ENCODE data around the gene GP9.

Gene GP9

GRCh38 chr3:129060276-129061022, at the start of gene GP9:
Gene GP9, plus strand, starts transcription at chr3:129060779. Its CDS starts 961 bp downstream, at chr3:129061740.
- TF ChIP-seq, protein P1, sequence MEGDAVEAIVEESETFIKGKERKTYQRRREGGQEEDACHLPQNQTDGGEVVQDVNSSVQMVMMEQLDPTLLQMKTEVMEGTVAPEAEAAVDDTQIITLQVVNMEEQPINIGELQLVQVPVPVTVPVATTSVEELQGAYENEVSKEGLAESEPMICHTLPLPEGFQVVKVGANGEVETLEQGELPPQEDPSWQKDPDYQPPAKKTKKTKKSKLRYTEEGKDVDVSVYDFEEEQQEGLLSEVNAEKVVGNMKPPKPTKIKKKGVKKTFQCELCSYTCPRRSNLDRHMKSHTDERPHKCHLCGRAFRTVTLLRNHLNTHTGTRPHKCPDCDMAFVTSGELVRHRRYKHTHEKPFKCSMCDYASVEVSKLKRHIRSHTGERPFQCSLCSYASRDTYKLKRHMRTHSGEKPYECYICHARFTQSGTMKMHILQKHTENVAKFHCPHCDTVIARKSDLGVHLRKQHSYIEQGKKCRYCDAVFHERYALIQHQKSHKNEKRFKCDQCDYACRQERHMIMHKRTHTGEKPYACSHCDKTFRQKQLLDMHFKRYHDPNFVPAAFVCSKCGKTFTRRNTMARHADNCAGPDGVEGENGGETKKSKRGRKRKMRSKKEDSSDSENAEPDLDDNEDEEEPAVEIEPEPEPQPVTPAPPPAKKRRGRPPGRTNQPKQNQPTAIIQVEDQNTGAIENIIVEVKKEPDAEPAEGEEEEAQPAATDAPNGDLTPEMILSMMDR (IDR thresholded peaks at IDR 0.05; ENCODE audit: low read depth, low read length, missing control alignments) = no peak
- no peak for DNase-seq (ENCODE audit: extremely low read depth, low read depth)
- no peak within 1 kb of the TSS for H3K4me3 ChIP-seq (replicated peaks; ENCODE audit: low read depth, low read length)

GRCh38 chr3:129013491-129013891, 47.1 kb upstream of the GP9 start:
- DNase-seq (ENCODE audit: extremely low read depth, low read depth) = no peak
- TF ChIP-seq, protein P1 (IDR thresholded peaks at IDR 0.05; ENCODE audit: low read depth, low read length, missing control alignments) = no peak
- no peak overlapping the region for H3K4me3 ChIP-seq (replicated peaks; ENCODE audit: low read depth, low read length)

DNA sequence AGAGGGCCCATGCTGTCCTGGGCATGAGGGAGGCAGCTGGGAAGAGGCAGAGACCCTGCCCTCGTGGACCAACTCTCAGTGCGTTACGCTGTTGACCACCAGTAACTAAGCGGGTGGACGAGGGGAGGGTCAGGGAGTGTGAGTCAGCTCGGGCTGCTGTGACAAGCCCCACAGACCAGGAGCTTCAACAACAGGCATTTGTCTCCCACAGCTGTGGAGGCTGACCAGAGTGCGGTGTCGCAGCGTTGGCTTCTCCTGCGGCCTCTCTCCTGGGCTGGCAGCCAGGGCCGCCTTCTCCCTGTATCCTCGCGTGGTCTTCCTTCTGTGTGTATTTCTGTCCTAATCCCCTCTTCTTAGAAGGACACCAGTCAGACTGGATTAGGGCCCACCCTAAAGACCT, 46.4 kb upstream of the GP9 start:
- H3K4me3 ChIP-seq (replicated peaks; ENCODE audit: low read depth, low read length) = no peak overlapping the region
- TF ChIP-seq, protein P1 (IDR thresholded peaks at IDR 0.05; ENCODE audit: low read depth, low read length, missing control alignments) = no peak
- DNase-seq (ENCODE audit: extremely low read depth, low read depth) = no peak

DNA sequence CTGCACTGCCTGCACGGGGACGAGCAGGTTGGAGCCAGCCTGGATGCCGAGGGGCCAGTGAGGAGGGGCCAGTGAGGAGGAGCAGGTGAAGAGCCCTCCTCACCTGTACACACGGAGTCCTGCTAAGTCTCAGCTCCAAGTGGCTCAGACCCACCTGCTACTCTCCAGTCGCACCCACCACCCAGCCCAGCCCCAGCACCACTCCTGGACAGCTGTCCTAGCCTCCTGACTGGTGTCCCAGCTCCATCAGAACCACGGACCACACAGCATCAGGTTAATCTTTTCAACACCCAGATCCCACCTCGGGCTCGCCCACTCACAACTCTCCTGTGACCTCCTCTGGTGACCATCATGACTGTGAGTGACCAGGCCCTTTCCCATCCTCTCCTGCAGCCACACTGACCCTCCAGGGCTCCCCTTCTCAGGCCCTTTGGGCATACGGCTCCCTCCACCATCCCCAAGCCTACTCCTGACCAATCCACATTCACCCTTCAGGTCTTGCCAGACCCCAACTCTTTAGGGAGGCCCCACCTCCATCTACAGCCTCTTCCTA, 45.7 kb upstream of the GP9 start:
- no peak for DNase-seq (ENCODE audit: extremely low read depth, low read depth)
- TF ChIP-seq, protein P1 (IDR thresholded peaks at IDR 0.05; ENCODE audit: low read depth, low read length, missing control alignments) = no peak
- no peak overlapping the region for H3K4me3 ChIP-seq (replicated peaks; ENCODE audit: low read depth, low read length)

- TF ChIP-seq, protein P1 (IDR thresholded peaks at IDR 0.05; ENCODE audit: low read depth, low read length, missing control alignments) = no peak
- no peak overlapping the region for H3K4me3 ChIP-seq (replicated peaks; ENCODE audit: low read depth, low read length)
- DNase-seq (ENCODE audit: extremely low read depth, low read depth) = no peak
These were observed 45.0 kb upstream of the GP9 start for GRCh38 chr3:129015388-129016105.

DNA sequence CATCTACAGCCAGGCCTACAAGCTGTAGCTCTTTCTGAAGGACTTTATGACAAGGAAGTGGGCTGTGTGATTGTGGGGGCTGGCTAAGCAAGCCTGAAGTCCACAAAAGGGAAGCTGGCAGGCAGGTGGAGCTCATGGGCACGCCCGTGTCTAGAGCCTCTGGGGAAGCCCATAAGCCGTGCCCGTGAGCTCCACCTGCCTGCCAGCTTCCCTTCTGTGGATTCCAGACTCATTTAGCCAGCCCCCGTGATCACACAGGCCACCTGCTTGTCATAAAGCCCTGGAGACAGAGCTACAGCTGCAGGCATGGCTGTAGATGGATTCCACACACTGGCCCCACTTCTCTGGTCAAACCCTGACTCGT, 44.2 kb upstream of the GP9 start:
- H3K4me3 ChIP-seq (replicated peaks; ENCODE audit: low read depth, low read length) = no peak overlapping the region
- no peak for DNase-seq (ENCODE audit: extremely low read depth, low read depth)
- TF ChIP-seq, protein P1 (IDR thresholded peaks at IDR 0.05; ENCODE audit: low read depth, low read length, missing control alignments) = no peak
